Measurements from ENCODE around the gene AK8.
"Not testable (repeated sequence)": the region's sequence is repeated elsewhere in the genome, so short reads cannot be mapped to it uniquely, and the experiment has no call there.

The AK8 gene

GRCh38 chr9:132711846-132712245 is 166.2 kb downstream of the AK8 start:
- DNase-seq (ENCODE audit: low spot score): no peak

- DNase-seq (ENCODE audit: low spot score): not testable (repeated sequence)
These were observed 166.9 kb downstream of the AK8 start for GRCh38 chr9:132711152-132711551.

- DNase-seq (ENCODE audit: low spot score): no peak
These were observed 167.8 kb downstream of the AK8 start for GRCh38 chr9:132710333-132710732.

GRCh38 chr9:132708769-132709430 is 169.2 kb downstream of the AK8 start:
- no peak for DNase-seq (ENCODE audit: low spot score)

GRCh38 chr9:132708239-132708638 is 169.8 kb downstream of the AK8 start:
- no peak for DNase-seq (ENCODE audit: low spot score)

GRCh38 chr9:132703336-132703735 is 174.7 kb downstream of the AK8 start:
- no peak for DNase-seq (ENCODE audit: low spot score)

GRCh38 chr9:132702254-132702653 is 175.8 kb downstream of the AK8 start:
- DNase-seq (ENCODE audit: low spot score): no peak

- no peak for DNase-seq (ENCODE audit: low spot score)
These were observed 178.1 kb downstream of the AK8 start for GRCh38 chr9:132699956-132700355.

GRCh38 chr9:132698989-132699388 is 179.1 kb downstream of the AK8 start:
- DNase-seq (ENCODE audit: low spot score): no peak

GRCh38 chr9:132697230-132697629 is 180.9 kb downstream of the AK8 start:
- no peak for DNase-seq (ENCODE audit: low spot score)

- DNase-seq (ENCODE audit: low spot score): no peak
These were observed 183.9 kb downstream of the AK8 start for GRCh38 chr9:132694144-132694543.

GRCh38 chr9:132690696-132691095 is 187.4 kb downstream of the AK8 start:
- DNase-seq (ENCODE audit: low spot score): no peak

- DNase-seq (ENCODE audit: low spot score): no peak
These were observed 194.2 kb downstream of the AK8 start for GRCh38 chr9:132683873-132684272.

- no peak for DNase-seq (ENCODE audit: low spot score)
These were observed 196.5 kb downstream of the AK8 start for GRCh38 chr9:132681561-132681960.

GRCh38 chr9:132679946-132680625 is 198.0 kb downstream of the AK8 start:
- no peak for DNase-seq (ENCODE audit: low spot score)

GRCh38 chr9:132677976-132678375 is 200.1 kb downstream of the AK8 start:
- DNase-seq (ENCODE audit: low spot score): no peak

Data from ecto neural progenitor cell (in vitro differentiated cells).